Measurements from ENCODE around the gene MBD5. TPM values are rescaled to one million over a fixed set of nuclear protein-coding genes. Genes with fewer than 3 reads are reported as not detected.

MBD5 gene
- total RNA-seq, 2 donors from 2014 or later = 20.8 to 33.5 TPM

GRCh38 chr2:148350199-148350598, 329.3 kb downstream of the MBD5 start:
- intact Hi-C loops (cut with DNase I) = no loop called here
- no peaks in the 10 kb centered on the region for H3K9me3 ChIP-seq
- H3K4me1 ChIP-seq = no peaks in the 10 kb centered on the region
- WGBS, 2 donors = 77 to 97% methylated on average over 1 of the region's 1 CpG
- TF ChIP-seq, protein P1, sequence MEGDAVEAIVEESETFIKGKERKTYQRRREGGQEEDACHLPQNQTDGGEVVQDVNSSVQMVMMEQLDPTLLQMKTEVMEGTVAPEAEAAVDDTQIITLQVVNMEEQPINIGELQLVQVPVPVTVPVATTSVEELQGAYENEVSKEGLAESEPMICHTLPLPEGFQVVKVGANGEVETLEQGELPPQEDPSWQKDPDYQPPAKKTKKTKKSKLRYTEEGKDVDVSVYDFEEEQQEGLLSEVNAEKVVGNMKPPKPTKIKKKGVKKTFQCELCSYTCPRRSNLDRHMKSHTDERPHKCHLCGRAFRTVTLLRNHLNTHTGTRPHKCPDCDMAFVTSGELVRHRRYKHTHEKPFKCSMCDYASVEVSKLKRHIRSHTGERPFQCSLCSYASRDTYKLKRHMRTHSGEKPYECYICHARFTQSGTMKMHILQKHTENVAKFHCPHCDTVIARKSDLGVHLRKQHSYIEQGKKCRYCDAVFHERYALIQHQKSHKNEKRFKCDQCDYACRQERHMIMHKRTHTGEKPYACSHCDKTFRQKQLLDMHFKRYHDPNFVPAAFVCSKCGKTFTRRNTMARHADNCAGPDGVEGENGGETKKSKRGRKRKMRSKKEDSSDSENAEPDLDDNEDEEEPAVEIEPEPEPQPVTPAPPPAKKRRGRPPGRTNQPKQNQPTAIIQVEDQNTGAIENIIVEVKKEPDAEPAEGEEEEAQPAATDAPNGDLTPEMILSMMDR (IDR thresholded peaks at IDR 0.05) = no peak
- no peak for TF ChIP-seq POLR2A (IDR thresholded peaks at IDR 0.05)
- no peak for DNase-seq
- ATAC-seq = no peak
- no peaks in the 10 kb centered on the region for H3K36me3 ChIP-seq (replicated peaks in 1 of 2; ENCODE audit: insufficient read depth in 1 of 2, low read depth in 2 of 2)
- no peak overlapping the region for H3K4me3 ChIP-seq
- no peak overlapping the region for H3K27ac ChIP-seq
- H3K27me3 ChIP-seq = no peaks in the 10 kb centered on the region

GRCh38 chr2:148351437-148352143, 330.7 kb downstream of the MBD5 start:
- H3K4me1 ChIP-seq = no peaks in the 10 kb centered on the region
- no peak overlapping the region for H3K27ac ChIP-seq
- DNase-seq = no peak
- no peaks in the 10 kb centered on the region for H3K27me3 ChIP-seq
- WGBS, 2 donors = 59 to 73% methylated on average over 2 of the region's 2 CpGs
- intact Hi-C loops (cut with DNase I) = no loop called here
- no peak overlapping the region for H3K4me3 ChIP-seq
- no peak for ATAC-seq
- H3K9me3 ChIP-seq = no peaks in the 10 kb centered on the region
- TF ChIP-seq, protein P1 (IDR thresholded peaks at IDR 0.05) = no peak
- TF ChIP-seq POLR2A (IDR thresholded peaks at IDR 0.05) = no peak
- H3K36me3 ChIP-seq (replicated peaks in 1 of 2; ENCODE audit: insufficient read depth in 1 of 2, low read depth in 2 of 2) = no peaks in the 10 kb centered on the region

- no peaks in the 10 kb centered on the region for H3K27me3 ChIP-seq
- no peak for TF ChIP-seq POLR2A (IDR thresholded peaks at IDR 0.05)
- TF ChIP-seq, protein P1 (IDR thresholded peaks at IDR 0.05) = no peak
- H3K9me3 ChIP-seq = no peaks in the 10 kb centered on the region
- 80 to 96% methylated on average over 6 of the region's 6 CpGs for WGBS, 2 donors
- DNase-seq (no peak), ATAC-seq (no peak)
- H3K27ac ChIP-seq = no peak overlapping the region
- no peaks in the 10 kb centered on the region for H3K4me1 ChIP-seq
- intact Hi-C loops (cut with DNase I) = no loop called here
- no peaks in the 10 kb centered on the region for H3K36me3 ChIP-seq (replicated peaks in 1 of 2; ENCODE audit: insufficient read depth in 1 of 2, low read depth in 2 of 2)
- no peak overlapping the region for H3K4me3 ChIP-seq
Measured at GRCh38 chr2:148358375-148358774, 337.5 kb downstream of the MBD5 start.

GRCh38 chr2:148360662-148361061, 339.8 kb downstream of the MBD5 start:
- ATAC-seq (no peak), DNase-seq (no peak)
- Histone ChIP-seq H3K4me1 (no peaks in the 10 kb centered on the region), H3K36me3 (replicated peaks in 1 of 2; ENCODE audit: insufficient read depth in 1 of 2, low read depth in 2 of 2) (no peaks in the 10 kb centered on the region), H3K27me3 (no peaks in the 10 kb centered on the region), H3K4me3 (no peak overlapping the region), H3K9me3 (no peaks in the 10 kb centered on the region), H3K27ac (no peak overlapping the region)
- TF ChIP-seq POLR2A (IDR thresholded peaks at IDR 0.05) = no peak
- TF ChIP-seq, protein P1 (IDR thresholded peaks at IDR 0.05) = no peak
- intact Hi-C loops (cut with DNase I) = no loop called here
- 92% methylated on average over 1 of the region's 1 CpG for WGBS, 2 donors
